ENCODE measurements around the gene TRIM41. TPM values are rescaled to one million over a fixed set of nuclear protein-coding genes. Genes with fewer than 3 reads are reported as not detected.

TRIM41 gene
- total RNA-seq, 1 donor, result 6.1 TPM

GRCh38 chr5:181231432-181231831 is 8.4 kb downstream of the TRIM41 start:
- Histone ChIP-seq H3K4me1 (ENCODE audit: insufficient read depth, low read length) (peaks cover 2% of the 10 kb centered on the region), H3K4me3 (ENCODE audit: low read length) (no peak overlapping the region), H3K9me3 (ENCODE audit: low read depth, low read length) (no peaks in the 10 kb centered on the region), H3K27me3 (ENCODE audit: insufficient read depth, low read length) (no peaks in the 10 kb centered on the region)

- H3K9me3 ChIP-seq (ENCODE audit: low read depth, low read length), result no peaks in the 10 kb centered on the region
- H3K4me3 ChIP-seq (ENCODE audit: low read length), result no peak overlapping the region
- H3K4me1 ChIP-seq (ENCODE audit: insufficient read depth, low read length), result no peaks in the 10 kb centered on the region
- H3K27me3 ChIP-seq (ENCODE audit: insufficient read depth, low read length), result no peaks in the 10 kb centered on the region
These were observed 9.5 kb downstream of the TRIM41 start for GRCh38 chr5:181232593-181232992.

GRCh38 chr5:181233088-181233800 is 10.2 kb downstream of the TRIM41 start:
- no peak overlapping the region for H3K4me3 ChIP-seq (ENCODE audit: low read length)
- no peaks in the 10 kb centered on the region for H3K4me1 ChIP-seq (ENCODE audit: insufficient read depth, low read length)
- H3K27me3 ChIP-seq (ENCODE audit: insufficient read depth, low read length), result no peaks in the 10 kb centered on the region
- no peaks in the 10 kb centered on the region for H3K9me3 ChIP-seq (ENCODE audit: low read depth, low read length)

- Histone ChIP-seq H3K4me3 (ENCODE audit: low read length) (no peak overlapping the region), H3K9me3 (ENCODE audit: low read depth, low read length) (no peaks in the 10 kb centered on the region), H3K27me3 (ENCODE audit: insufficient read depth, low read length) (no peaks in the 10 kb centered on the region), H3K4me1 (ENCODE audit: insufficient read depth, low read length) (no peaks in the 10 kb centered on the region)
These were observed 10.8 kb downstream of the TRIM41 start for GRCh38 chr5:181233801-181234454.

- no peaks in the 10 kb centered on the region for H3K9me3 ChIP-seq (ENCODE audit: low read depth, low read length)
- H3K27me3 ChIP-seq (ENCODE audit: insufficient read depth, low read length), result no peaks in the 10 kb centered on the region
- no peak overlapping the region for H3K4me3 ChIP-seq (ENCODE audit: low read length)
- H3K4me1 ChIP-seq (ENCODE audit: insufficient read depth, low read length), result no peaks in the 10 kb centered on the region
These were observed 11.6 kb downstream of the TRIM41 start for GRCh38 chr5:181234455-181235306.

GRCh38 chr5:181235323-181235688 is 12.2 kb downstream of the TRIM41 start:
- Histone ChIP-seq H3K27me3 (ENCODE audit: insufficient read depth, low read length) (no peaks in the 10 kb centered on the region), H3K9me3 (ENCODE audit: low read depth, low read length) (no peaks in the 10 kb centered on the region), H3K4me3 (ENCODE audit: low read length) (no peak overlapping the region), H3K4me1 (ENCODE audit: insufficient read depth, low read length) (no peaks in the 10 kb centered on the region)

GRCh38 chr5:181235689-181236366 is 12.7 kb downstream of the TRIM41 start:
- H3K4me3 ChIP-seq (ENCODE audit: low read length), result no peak overlapping the region
- H3K9me3 ChIP-seq (ENCODE audit: low read depth, low read length), result no peaks in the 10 kb centered on the region
- no peaks in the 10 kb centered on the region for H3K4me1 ChIP-seq (ENCODE audit: insufficient read depth, low read length)
- no peaks in the 10 kb centered on the region for H3K27me3 ChIP-seq (ENCODE audit: insufficient read depth, low read length)

- Histone ChIP-seq H3K9me3 (ENCODE audit: low read depth, low read length) (no peaks in the 10 kb centered on the region), H3K4me1 (ENCODE audit: insufficient read depth, low read length) (peaks cover 5% of the 10 kb centered on the region), H3K27me3 (ENCODE audit: insufficient read depth, low read length) (no peaks in the 10 kb centered on the region), H3K4me3 (ENCODE audit: low read length) (no peak overlapping the region)
These were observed 13.4 kb downstream of the TRIM41 start for GRCh38 chr5:181236471-181236870.

- Histone ChIP-seq H3K4me3 (ENCODE audit: low read length) (no peak overlapping the region), H3K4me1 (ENCODE audit: insufficient read depth, low read length) (peaks cover 12% of the 10 kb centered on the region), H3K9me3 (ENCODE audit: low read depth, low read length) (no peaks in the 10 kb centered on the region), H3K27me3 (ENCODE audit: insufficient read depth, low read length) (no peaks in the 10 kb centered on the region)
These were observed 14.0 kb downstream of the TRIM41 start for GRCh38 chr5:181236954-181237641.

GRCh38 chr5:181237729-181238385 is 14.8 kb downstream of the TRIM41 start:
- peaks cover 19% of the 10 kb centered on the region for H3K4me1 ChIP-seq (ENCODE audit: insufficient read depth, low read length)
- H3K27me3 ChIP-seq (ENCODE audit: insufficient read depth, low read length), result no peaks in the 10 kb centered on the region
- H3K4me3 ChIP-seq (ENCODE audit: low read length), result no peak overlapping the region
- no peaks in the 10 kb centered on the region for H3K9me3 ChIP-seq (ENCODE audit: low read depth, low read length)

GRCh38 chr5:181239062-181239663 is 16.1 kb downstream of the TRIM41 start:
- H3K9me3 ChIP-seq (ENCODE audit: low read depth, low read length), result no peaks in the 10 kb centered on the region
- H3K27me3 ChIP-seq (ENCODE audit: insufficient read depth, low read length), result no peaks in the 10 kb centered on the region
- peaks cover 21% of the 10 kb centered on the region for H3K4me1 ChIP-seq (ENCODE audit: insufficient read depth, low read length)
- H3K4me3 ChIP-seq (ENCODE audit: low read length), result no peak overlapping the region

- no peaks in the 10 kb centered on the region for H3K9me3 ChIP-seq (ENCODE audit: low read depth, low read length)
- H3K4me3 ChIP-seq (ENCODE audit: low read length), result no peak overlapping the region
- peaks cover 41% of the 10 kb centered on the region for H3K4me1 ChIP-seq (ENCODE audit: insufficient read depth, low read length)
- H3K27me3 ChIP-seq (ENCODE audit: insufficient read depth, low read length), result no peaks in the 10 kb centered on the region
These were observed 18.4 kb downstream of the TRIM41 start for GRCh38 chr5:181241393-181241975.

GRCh38 chr5:181242031-181242451 is 19.0 kb downstream of the TRIM41 start:
- H3K9me3 ChIP-seq (ENCODE audit: low read depth, low read length), result no peaks in the 10 kb centered on the region
- peak overlapping the region; percentile 82 for H3K4me3 ChIP-seq (ENCODE audit: low read length)
- peaks cover 45% of the 10 kb centered on the region for H3K4me1 ChIP-seq (ENCODE audit: insufficient read depth, low read length)
- no peaks in the 10 kb centered on the region for H3K27me3 ChIP-seq (ENCODE audit: insufficient read depth, low read length)

Measured in mononuclear cell (primary cell).